NCI-H748 (cell line): ENCODE data around the gene SEC14L1.
A peak's percentile ranks its signal among the peaks of the same experiment; 100 is the strongest.
"Not testable (repeated sequence)": the region's sequence is repeated elsewhere in the genome, so short reads cannot be mapped to it uniquely, and the experiment has no call there.

Experiments
- DNase-seq: peaks from one replicate; lab custom pipeline; 2025; ENCODE audit not compliant: unreplicated experiment; lab: John Stamatoyannopoulos, UW

Gene SEC14L1

DNA sequence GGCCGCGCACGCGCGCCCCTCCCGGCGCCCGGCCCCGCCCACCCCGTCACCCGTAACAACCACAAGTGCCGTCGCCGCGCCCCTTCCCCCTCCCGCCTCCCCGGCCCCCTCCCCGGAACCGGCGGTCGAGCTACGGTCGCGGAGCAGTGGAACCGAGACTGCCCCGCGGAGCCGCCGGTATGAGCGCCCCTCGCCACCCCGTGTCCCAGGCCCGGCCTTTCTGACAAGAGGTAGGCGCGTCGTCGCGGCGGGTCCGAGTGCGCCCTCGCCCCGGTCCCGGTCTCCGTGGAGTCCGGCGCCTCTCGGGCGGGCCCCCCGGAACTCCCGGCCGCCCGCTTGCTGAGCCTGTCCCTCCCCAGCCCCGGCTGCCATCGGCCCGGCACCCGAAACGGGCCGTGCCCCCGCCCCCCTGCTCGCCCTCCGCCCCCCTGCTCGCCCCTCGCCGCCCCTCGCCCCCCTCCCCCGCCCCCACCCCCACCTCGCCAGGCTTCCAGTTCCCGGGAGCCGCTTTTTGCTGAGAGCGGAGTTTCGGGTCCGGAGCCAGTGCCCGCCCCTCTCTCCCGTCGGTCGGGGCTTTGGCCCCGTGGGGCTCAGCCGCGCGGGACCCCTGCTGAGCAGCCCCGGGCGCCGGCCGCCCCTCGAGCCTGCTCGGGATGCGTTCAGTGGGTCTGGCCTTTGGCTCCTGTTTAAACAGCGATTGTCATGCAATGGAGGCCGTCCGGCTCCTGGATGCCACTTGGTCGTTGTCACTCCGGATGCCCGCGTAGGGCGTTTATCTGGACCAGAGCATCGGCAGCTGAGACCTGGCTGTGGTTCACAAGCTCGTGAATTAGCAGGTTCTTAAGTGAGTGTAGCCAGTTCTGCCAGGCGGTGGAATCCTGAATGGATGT, at the start of gene SEC14L1:
Gene SEC14L1 (plus strand): TSS at position 92 of the 890 bp plus-strand sequence. CDS start 2,628 bp downstream, outside the sequence.
- peak; percentile 60 for DNase-seq

DNA sequence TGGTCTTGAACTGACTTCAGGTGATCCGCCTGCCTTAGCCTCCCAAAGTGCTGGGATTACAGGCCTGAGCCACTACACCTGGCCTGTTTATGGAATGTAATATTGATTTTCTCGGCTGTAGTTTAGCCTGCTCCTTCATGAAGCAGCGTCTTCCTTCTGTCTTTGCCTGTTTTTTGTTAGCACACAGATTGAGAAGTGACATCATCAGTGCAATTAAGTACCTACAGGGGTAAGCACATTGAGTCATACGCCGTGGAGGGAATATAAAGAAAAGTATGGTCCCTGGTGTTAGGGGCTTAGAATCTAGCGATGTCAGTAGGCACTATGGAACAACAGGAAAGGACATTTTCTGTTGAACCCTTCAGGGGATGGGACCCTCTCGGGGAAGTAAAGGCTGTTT, 48.7 kb upstream of the SEC14L1 start:
- no peak for DNase-seq

DNA sequence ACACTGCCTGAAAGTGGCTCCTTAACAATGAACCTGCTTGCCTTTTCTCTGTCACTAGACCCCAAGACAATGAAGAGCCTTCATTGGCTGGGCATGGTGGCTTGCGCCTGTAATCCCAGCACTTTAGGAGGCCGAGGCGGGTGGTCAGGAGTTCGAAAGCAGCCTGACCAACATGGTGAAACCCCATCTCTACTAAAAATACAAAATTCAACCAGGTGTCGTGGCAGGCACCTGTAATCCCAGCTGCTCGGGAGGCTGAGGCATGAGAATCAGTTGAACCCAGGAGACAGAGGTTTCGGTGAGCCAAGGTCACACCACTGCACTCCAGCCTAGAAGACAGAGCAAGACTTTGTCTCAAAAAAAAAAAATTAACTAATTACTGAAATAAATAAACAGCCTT, 45.3 kb upstream of the SEC14L1 start:
- no peak for DNase-seq

DNA sequence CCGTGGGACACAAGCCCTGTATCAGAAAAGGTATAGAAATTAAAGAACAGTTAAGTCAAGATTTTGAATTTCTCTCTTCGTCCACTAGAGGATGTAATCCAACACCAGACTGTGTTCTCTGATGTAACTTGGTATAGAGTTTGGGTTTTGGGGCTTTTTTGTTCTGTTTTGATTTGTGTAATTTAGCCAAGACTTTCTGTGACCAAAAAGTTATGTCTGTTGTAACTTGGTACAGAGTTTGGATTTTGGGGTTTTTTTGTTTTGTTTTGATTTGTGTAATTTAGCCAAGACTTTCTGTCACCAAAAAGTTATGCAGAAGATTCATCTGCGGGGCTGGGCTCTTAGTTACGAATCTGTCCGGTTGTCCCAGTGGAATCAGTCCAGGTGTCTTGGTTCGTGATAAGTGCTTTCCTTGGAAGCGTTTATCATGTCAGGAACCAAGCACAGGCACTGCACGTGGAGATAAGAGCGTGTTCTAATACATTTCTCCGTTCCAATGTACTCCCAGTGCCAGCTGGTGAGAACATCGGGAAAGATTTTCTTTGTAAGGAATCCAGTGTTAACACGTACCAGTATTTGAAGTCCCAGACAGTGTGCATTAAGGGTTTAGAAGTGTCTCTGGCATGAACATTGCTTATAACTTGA, 44.1 kb upstream of the SEC14L1 start:
- no peak for DNase-seq

DNA sequence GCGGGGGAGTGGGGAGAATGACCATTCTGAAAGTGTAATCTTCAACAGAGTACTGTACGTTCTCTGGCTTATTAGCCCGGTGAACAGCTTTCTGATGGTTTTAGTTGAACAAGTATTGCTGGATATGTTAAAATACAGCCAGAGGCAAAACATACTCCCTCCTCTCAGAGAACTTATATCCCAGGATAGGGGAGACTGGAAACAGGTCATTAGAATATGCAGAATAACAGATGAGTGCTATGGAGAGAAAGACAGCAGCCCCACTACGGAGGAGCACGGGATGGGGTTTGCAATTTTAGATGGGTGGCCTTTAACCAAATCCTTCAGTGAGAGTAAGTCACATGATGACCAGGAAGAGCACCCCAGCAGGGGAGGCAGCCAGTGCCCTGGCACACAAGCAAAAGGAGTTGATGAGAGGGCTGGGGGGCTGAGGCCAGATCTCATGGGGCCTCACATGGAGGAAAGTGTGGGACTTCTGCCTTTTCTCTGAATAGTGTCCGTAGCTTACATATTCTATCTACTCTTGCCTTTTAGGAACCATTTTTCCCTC, 43.1 kb upstream of the SEC14L1 start:
- no peak for DNase-seq

DNA sequence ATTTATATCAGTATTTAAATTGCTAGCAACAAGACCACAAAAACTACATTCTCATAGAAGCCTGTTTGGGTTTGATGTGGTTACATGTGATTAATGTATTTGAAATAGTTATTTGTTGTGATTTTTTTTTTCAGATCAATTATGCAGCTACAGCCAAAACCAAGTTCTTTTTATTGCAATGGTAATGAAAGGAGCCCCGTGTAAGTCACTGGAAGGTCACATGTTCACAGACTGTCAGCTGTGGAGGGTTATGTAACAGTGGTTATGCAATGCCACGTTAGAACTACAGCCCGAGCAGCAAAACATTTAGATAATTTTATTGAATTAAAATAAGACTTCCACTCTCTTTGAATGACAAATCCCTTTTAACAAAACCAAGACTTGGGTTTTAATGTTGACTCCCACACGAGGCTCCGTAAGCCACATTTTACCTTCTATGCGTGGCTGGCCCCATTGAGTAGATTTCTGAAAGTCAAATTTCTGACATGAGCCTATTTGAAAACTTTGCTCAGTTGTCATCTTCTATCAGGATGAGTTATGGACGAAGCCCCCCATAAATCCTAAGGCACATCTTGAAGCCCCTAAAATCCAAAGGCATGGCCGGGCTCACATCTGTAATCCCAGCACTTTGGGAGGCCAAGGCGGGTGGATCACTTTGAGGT, 41.8 kb upstream of the SEC14L1 start:
- no peak for DNase-seq

DNA sequence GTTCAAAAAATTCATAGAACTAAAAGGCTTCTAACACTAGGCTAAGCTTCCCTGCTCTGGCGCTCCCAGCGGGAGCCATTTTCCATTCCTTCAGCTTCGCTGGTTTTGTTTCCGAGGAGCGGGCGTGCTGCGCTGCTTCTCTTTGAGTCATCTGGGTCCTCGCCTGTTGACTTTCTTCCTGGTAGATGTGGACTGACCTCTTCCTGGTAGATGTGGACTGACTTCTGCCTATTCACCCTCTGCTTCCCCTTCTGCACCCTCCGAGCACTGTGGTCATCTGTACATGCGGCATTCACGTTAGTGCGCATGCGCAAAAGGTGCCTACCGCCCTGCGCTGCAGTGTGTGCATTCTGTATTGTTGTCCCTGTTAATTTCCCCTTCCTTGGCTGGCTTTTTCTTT, 40.8 kb upstream of the SEC14L1 start:
- no peak for DNase-seq

DNA sequence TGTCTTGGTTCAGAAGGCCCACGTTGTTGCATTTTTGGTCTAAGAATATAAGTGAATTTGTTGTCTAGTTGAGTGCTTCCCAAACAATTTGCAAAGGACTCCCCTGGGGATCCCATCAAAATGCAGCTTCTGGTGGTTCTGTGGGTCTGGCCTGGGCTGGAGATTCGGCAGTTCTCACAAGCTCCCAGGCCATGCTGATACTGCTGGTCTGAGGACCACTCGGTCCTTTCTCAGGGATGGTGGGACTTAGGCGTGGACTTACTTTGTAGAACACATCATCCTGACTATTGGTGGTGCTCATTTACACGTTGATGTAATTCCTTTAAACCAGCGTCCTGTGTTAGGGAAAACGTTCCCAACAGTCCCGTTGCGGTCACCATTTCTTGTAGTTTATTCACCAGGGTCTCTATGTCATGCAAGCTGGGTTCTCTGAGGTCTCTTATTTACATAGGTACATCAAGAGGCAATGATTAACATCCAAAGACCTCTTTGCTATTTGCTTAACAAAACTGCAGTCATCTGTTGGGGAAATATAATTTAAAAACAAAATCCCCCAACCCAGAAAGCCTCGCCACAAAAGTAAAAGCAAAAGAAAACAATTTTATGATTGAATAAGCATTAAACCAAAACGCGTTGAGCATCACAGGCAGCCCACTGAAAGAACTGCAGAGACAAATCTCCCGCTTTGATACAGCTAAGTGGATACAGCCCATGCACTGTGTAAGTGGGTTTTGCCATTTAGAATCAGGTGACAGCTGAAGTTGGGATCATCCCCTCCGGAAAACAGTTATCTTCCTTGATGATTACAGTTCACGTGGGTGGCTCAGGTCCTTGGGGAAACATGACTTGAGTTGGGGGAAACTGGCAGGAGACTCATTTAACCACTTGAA, 39.0 kb upstream of the SEC14L1 start:
- no peak for DNase-seq

DNA sequence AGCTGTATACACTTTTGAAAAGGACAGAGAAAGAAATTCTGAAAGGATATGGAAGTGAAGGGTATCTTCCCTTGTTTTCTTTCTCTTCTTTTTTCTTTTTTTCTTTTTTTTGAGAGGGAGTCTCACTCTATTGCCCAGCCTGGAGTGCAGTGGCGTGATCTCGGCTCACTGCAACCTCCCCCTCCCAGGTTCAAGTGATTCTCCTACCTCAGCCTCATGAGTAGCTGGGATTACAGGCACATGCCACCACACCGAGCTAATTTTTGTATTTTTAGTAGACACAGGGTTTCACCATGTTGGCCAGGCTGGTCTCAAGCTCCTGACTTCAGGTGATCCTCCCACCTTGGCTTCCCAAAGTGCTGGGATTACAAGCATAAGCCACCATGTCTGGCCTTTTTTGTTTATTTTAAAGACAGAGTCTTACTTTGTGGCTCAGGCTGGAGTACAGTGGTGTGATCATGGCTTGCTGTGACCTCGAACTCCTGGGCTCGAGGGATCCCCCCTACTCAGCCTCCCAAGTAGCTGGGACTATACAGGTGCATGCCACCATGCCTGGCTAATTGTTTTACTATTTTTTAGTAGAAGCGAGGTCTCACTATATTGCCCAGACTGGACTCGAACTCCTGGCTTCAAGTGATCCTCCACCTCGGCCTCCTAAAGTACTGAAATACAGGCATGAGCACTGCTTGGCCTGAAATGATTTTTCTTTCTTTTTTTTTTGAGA, 38.2 kb upstream of the SEC14L1 start:
- not testable (repeated sequence) for DNase-seq

DNA sequence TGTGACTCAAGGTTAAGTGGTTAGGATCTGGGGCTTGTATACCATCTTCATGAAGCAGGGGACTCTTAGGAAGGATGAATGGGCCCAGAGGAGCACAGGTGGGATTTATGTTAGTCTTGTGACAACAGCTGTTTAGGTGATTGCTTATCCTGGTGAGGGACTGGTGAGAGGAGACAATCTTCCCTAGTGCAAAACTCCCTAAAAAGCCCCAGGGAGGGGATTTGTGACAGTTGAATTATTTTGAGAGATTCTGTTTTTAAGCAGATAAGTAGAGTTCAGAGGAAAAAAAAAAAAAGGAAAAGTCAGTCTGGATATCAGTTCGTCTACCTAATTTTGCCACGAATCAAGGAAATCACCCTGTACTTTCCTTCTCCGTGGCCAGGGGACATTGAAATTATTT, 35.1 kb upstream of the SEC14L1 start:
- DNase-seq = no peak

DNA sequence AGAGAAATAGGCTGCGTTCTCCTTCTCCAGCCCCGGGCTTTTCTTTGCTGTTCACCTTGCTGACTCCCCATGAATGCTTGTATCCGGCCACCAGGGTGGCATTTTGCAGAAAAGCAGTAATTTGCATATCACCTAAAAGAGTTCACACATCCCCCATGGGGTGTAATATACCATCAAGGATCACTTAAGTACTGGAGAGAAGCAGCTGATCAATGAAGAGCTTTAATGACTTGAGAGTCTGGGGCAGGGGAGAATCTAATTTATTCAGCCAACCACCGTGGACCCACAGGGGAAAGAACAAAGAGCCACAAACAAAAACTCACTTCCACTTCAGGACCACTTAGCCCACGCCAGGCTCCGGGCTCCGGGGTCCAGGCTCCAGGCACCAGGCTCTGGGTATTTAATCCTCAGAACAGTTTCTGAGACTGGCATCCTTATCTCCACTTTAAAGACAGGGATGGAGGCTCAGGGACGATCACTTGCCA, 33.9 kb upstream of the SEC14L1 start:
- peak; percentile 40 for DNase-seq

DNA sequence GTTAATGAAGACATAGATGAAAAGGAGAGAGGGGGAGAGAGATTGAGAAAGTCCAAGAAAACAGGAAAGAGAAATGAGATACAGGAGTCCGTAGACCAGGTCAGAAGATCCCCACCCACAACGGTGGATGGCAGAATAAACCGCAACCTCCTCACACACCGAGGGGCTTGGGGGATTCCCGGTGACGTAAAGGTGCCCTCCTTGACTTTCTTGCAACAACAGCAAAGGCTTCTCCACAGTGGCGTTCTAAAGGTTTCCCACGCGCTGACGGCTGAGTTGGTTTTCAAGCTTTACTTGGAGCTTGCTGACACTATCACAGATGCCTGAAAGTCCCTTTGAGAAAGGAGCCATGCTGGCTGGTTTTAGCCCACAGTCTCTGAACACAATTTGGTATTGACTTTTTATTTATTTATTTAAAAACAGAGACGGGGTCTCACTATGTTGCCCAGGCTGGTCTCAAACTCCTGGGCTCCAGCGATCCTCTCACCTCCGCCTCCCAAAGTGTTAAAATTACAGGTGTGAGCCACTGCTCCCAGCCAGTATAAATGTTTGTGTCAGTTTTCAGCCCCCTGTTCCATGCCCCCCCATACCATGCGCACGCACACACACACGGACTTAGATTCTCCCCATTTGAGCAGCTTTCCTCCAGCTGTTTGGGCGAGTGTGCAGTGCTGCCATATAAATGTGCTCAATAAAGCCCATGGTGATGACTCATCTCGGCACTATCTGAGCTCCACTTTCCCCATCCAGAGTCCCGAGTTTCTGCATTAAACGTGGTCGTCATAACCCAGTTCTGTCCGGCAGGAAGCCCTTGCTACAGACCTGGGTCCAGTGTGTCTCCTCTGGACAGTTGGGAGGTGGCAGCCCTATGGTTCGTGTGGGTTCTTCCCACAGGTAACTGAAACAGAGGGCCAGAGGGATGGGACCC, 33.0 kb upstream of the SEC14L1 start:
- no peak for DNase-seq

DNA sequence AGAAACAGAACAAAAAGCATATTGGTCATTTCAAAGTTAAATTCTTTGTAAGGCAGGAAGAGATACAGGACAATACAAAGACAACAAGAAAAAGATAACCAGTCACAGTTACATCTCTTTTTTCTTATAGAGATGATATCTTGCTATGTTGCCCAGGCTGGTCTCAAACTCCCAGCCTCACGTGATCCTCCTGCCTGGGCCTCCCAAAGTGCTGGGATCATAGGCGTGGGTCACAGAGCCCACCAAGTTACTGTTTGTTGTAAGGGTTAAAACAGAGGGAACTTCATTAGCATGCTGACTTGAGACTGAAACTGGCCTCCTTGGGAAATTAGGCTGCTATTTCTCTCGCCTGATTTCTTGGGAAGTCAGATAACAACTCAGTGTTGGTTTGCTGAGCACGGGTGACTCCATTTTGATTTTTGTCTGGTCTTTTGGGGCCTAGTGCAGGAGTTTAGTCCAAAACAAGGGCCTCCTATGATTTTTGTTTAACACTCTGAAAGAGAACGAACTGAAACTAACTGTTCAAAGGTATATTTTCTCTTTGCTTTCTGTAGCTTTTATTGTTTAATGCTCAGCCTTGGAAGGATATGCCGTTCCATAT, 31.5 kb upstream of the SEC14L1 start:
- no peak for DNase-seq

DNA sequence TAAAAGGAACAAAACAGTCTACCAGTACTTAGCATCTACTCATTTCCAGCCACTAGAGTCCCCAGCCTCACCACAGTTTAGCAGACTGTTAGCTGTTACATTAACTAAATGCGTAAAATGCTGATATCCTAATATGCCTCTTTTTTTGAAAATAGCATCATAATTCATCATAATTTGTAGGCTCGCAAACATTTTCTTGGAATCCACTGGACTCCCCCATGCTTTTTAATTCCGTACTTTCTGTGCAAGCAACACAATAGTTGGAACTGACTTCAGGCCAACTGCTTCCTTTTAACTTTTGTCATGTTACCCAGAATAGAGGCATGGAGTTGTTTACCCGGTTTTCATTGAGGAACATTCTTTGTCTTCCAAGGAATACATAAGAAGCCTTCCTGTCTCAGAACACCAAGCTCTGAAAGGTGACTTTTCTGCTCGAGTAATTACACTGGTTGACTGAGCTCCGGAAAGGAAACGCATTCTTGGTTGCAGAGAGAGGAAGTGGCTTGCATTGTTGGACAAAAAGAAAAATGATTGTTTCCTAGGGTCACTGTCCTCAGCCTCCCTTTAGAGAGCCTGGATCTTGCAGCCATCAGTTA, 30.9 kb upstream of the SEC14L1 start:
- DNase-seq = no peak

DNA sequence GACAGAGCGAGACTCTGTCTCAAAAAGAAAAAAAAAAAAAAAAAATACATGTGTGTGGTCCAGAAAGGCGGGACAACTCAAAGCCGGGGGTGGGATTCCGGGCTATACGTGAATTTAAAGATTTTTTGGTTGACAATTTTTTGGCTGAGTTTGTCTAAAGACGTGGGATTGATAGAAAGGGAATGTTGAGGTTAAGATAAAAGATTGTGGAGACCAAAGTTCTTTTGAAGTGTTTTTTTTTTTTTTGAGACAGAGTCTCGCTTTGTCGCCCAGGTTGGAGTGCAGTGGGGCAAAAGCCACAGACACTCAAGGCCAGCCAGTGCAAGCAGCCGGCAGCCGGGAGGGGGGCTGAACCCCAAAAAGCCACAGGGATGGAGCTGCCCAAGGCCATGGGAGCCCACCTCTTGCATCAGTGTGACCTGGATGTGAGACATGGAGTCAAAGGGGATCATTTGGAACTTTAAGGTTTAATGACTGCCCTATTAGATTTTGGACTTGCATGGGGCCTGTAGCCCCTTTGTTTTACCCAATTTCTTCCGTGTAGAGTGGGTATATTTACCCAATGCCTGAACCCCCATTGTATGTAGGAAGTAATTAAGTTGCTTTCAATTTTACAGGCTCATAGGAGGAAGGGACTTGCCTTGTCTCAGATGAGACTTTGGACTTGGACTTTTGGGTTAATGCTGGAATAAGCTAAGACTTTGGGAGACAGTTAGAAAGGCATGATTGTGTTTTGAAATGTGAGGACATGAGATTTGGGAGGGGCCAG, 29.4 kb upstream of the SEC14L1 start:
- not testable (repeated sequence) for DNase-seq

DNA sequence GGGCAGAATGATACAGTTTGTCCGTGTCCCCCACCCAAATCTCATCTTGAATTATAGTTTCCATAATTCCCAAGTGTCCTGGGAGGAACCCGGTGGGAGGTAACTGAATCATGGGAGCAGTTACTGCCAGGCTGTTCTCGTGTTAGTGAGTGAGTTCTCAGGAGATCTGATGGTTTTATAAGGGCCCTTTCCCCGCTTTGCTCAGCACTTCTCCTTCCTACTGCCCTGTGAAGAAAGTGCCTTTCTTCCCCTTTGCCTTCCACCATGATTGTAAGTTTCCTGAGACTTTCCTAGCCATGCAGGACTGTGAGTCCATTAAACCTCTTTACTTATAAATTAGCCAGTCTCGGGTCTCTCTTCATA, 28.9 kb upstream of the SEC14L1 start:
- no peak for DNase-seq

DNA sequence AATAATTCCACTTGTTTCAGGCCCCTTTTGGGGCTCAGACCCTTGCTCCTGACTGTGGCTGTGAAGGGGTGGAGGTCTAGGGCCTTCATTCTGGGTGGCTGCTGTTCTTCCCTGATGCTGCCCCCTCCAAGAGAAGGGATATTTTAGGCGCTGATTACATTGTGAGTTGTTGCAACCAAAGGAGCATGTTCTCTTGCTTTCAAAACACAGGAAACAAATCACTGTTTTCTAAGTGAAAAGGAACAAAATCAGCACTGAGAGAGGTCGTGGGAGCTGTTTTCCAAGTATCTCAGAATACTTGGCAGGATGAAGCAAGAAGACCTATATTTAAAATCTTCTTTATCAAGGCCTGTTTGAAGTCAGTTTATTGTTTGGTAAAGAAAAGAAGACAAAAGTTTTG, 25.3 kb upstream of the SEC14L1 start:
- no peak for DNase-seq
